Measurements from ENCODE around the gene SSC5D. TPM values are rescaled to one million over a fixed set of nuclear protein-coding genes. Genes with fewer than 3 reads are reported as not detected.
A peak's percentile ranks its signal among the peaks of the same experiment; 100 is the strongest.

SSC5D gene
- polyA plus RNA-seq, 3 donors, result 1.1 to 1.6 (median 1.2) TPM

DNA sequence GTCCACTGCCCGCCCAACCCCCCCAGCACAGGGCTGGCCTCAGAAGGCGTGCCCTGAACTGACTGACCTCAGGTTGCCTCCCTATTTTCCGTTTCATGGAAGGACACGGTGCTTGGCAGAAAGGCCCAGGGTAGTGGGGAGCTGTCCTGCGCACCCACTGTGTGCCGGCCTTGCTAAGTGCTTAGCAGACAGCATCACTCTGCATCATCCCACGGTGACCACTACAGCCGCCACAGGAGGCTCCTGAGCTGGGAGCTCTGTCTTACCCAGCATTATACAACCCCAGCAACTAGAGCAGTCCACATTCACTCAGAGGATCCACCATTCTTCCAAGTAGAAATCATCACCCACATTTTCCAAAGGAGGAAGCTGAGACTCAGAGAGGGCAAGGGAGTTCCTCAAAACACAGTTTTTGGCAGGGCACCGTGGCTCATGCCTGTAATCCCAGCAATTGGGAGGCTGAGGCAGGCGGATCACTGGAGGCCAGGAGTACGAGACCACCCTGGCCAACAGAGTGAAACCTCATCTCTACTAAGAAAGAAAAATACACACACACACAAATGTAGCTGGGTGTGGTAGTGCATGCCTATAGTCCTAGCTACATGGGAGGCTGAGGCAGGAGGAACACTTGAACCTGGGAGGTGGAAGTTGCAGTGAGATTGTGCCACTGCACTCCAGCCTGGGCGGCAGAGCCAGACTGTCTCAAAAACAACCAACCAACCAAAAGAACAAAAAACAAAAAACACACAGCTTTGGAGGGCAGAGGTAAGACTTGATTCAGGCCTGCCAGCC lies 47.1 kb downstream of the SSC5D start:
- no peak for DNase-seq (ENCODE audit: low read depth in 3 of 3, low spot score in 2 of 3)

DNA sequence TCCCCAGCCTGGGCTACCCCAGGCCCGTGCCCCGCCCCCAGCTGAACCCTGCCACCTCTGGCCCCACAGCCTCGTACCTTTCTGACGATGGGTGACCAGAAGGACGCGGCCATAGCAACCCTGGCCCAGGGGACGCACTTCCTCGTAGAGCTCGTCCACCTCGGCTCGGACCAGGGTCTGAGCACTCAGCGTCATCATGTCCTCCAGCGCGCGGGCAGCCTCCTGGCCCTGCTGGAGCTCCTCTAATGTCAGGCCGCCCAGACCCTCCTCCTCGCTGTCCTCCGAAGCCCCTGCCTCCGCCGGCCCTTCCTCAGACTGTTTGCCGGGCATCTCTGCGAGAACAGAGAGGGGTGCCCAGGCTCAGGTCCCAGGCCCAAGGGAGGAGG lies 47.7 kb downstream of the SSC5D start:
- DNase-seq (ENCODE audit: low read depth in 3 of 3, low spot score in 2 of 3), result no peak

DNA sequence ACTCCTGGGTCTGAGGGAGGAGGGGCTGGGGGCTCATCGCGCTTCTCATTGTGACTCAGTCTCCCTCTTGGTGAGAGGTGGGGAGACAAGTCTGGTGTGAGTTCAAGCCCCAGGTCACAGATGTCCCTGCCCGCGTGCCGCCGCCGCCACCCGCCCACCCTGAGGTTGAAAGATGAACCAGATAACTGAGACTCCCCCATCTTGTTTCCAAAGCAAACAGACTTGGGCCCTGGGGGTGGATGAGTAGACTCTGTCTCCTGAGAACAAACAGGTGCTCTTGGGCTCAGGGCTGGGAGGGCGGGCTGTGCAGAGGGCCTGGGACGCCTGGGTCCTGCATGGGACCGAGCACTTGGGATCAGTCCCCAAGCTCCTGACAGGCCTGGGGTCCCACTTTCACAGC lies 48.1 kb downstream of the SSC5D start:
- no peak for DNase-seq (ENCODE audit: low read depth in 3 of 3, low spot score in 2 of 3)

DNA sequence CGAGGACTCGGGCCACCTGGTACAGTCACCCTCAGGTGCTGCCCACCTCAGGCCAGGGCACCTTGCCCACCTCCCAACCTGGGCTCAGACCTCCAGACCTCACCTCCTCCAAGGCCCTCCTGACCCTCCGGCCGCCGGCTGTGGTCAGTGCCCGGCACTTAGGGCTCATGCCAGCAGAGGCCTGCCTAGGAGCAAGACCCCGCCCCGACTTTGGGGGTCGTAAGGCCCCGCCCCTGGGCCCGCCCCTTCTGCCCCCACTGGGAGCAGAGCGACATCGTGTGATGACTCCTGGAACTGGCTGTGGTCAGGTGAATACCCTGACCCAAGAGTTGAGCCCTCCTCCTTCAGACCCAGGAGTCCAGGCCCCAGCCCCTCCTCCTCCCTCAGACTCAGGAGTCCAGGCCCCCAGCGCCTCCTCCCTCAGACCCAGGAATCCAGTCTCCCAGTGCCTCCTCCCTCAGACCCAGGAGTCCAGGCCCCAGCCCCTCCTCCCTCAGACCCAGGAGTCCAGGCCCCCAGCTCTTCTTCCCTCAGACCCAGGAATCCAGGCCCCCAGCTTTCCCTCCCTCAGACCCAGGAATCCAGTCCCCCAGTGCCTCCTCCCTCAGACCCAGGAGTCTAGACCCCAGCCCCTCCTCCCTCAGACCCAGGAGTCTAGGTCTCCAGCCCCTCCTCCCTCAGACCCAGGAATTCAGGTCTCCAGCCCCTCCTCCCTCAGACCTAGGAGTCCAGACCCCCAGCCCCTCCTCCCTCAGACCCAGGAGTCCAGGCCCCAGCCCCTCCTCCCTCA lies 48.9 kb downstream of the SSC5D start, which contains the start of gene SBK2:
TSS of gene SBK2 (minus strand) at position 183 of the 790 bp plus-strand sequence. CDS start 839 bp downstream, outside the sequence.
- no peak for DNase-seq (ENCODE audit: low read depth in 3 of 3, low spot score in 2 of 3)

DNA sequence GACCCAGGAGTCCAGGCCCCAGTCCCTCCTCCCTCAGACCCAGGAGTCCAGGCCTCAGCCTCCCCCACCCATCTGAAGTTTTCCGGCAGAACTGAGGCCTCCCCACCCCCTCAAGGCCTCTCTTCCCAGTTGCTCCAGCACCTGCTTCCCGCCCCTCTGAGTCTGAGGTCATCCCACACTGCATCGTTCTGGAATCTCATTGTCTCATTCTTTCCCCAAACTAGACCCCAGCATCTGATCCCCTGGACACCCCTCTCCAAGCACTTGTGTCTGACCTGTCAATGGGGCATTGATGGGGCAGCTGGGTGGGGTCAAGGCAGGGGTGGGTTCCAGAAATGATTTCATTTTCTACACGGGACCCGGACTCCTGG lies 49.5 kb downstream of the SSC5D start:
- no peak for DNase-seq (ENCODE audit: low read depth in 3 of 3, low spot score in 2 of 3)

DNA sequence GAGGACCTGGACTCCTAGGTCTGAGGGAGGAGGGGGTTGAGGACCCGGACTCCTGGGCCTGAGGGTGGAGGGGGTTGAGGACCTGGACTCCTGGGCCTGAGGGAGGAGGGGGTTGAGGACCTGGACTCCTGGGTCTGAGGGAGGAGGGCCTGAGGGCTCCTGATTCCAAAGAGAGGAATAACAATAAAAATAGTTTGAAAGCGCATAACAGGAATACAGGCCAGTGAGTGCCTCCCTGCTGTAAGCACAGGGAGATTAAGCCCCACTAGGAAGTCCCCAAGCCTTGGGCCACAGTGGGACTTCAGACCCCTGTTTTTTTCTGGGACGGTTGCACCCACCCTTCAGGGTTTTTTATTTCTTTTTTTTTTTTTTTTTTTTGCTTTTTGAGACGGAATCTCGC lies 49.9 kb downstream of the SSC5D start:
- DNase-seq (ENCODE audit: low read depth in 3 of 3, low spot score in 2 of 3), result no peak

DNA sequence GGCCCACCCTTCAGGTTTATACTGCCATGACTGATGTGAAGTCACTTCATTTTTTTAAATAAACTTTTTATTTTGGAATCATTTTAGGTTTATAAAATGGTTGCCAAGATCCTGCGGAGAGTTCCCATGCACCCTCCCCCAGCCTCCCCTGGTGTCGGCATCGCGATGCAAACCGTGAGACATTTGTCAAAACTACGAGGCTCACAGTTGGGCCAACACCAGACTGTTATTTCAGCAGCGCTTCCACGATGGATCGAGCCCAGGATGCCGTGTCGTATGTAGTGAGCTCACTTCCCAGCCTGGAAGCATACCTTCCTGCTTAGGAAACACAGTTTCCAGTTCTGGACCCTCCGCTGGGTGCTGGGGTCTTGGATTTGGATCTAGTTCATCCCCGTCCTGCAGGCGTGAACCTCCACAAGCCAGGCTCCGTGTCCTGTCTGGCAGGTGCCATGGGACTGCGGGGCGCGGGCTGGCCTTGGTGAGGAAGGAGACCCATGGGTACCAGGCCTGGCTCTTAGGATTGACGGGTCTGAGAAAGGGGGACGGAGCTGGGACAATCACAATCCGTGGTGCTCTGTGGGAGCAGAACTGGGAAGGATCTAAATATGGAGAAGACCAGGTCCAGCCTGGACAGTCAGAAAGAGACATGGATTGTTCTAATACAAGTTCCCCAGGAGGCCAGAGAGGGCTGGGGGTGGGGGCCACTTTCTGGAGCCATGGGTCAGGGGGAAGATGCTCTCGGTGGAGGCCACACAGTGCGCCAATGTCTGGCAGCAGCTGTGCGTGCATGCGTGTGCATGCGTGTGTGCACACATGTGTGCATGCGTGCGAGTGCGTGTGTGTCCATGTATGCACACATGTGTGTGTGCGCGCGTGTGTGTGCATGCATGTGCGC lies 51.1 kb downstream of the SSC5D start:
- DNase-seq (ENCODE audit: low read depth in 3 of 3, low spot score in 2 of 3), result no peak

DNA sequence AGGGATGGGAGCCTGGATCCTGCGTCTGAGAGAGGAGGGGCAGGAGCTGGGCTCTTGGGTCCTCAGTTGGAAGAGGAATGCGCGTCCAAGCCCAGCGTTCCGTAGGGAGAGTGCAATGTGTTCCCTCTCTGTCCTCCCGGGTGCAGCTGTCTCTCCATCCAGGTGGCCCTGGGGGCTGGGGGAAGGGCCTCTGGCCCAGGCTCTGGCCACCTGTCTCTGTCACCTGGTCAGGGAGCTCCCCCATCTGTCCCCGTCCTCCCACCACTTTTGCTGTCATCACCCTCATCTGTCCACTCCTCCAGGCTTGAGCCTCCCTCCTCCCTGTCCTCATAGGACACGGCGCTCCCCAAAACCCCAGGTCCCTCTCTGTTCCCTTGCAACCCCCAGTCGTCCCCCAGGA lies 52.4 kb downstream of the SSC5D start:
- no peak for DNase-seq (ENCODE audit: low read depth in 3 of 3, low spot score in 2 of 3)

DNA sequence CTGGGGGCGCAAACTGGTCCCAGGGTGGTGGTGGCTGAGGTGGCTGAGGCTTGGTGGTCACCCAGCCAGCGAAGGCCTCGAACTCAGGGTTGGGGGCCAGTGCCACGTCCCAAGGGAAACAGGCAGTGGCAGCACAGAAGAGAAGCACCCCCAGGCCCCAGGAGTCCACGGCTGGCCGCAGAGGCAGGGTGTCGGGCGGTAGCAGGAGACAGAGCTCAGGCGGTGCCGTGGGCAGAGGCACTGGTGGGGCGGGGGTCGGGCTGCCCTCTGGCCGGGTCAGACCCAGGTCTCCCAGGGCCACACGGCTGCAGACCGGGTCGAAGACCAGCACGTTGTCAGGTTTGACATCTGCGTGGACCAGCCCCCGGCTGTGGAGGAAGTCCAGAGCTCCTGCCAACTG lies 52.9 kb downstream of the SSC5D start:
- no peak for DNase-seq (ENCODE audit: low read depth in 3 of 3, low spot score in 2 of 3)

DNA sequence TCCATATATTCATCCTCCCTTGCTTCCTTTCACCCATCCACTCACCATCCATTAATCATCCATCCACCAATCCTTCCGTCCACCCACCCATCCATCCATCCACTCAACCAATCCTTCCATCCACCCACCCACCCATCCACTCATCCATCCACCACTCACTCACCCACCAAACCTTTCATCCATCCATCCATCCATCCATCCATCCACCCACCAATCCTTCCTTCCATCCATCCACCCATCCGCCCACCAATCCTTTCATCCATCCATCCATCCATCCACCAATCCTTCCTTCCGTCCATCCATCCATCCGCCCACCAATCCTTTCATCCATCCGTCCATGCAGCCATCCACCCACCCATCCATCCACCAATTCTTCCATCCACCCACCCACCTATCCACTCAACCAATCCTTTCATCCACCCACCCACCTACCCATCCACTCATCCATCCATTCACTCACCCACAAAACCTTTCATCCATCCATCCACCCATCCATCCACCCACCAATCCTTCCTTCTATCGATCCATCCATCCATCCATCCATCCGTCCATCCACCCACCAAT lies 54.1 kb downstream of the SSC5D start:
- DNase-seq (ENCODE audit: low read depth in 3 of 3, low spot score in 2 of 3), result no peak

DNA sequence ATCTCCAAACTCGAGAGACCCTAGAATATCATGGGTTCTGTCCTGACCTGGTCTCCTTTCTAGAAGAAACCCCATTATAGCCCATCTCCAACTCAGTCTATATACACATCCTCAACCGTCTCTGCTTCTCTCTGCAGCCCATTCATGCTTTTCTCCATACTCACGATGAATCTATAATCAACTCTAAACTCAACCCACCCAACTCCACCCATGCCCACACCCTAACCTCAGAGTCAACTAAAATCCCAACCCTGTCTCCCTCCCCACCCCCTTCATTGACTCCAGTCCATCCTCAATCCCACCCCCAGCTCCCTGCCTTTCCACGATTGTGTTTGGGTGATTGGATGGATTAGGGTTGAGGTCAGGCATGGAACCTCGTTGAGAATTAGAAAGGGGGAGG lies 55.3 kb downstream of the SSC5D start:
- no peak for DNase-seq (ENCODE audit: low read depth in 3 of 3, low spot score in 2 of 3)

DNA sequence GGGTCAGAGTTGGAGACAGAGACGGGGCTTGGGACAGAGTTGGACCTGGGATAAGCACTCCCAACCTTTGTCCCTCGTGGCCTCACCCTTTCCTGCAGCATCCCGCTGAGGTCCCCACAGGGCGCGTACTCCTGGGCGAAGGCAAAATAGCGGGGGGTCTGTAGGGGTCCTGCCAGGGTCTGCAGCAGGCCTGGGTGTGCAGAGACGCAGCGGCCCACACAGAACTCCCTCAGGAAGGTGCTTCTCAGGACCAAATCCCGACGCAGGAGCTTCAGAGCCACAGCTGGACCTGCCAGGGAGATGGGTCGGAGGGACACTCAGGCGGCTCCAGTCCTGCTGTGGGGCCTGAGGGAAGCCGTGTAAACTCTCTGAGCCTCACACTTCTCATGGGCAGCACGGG lies 55.8 kb downstream of the SSC5D start:
- DNase-seq (ENCODE audit: low read depth in 3 of 3, low spot score in 2 of 3), result no peak

DNA sequence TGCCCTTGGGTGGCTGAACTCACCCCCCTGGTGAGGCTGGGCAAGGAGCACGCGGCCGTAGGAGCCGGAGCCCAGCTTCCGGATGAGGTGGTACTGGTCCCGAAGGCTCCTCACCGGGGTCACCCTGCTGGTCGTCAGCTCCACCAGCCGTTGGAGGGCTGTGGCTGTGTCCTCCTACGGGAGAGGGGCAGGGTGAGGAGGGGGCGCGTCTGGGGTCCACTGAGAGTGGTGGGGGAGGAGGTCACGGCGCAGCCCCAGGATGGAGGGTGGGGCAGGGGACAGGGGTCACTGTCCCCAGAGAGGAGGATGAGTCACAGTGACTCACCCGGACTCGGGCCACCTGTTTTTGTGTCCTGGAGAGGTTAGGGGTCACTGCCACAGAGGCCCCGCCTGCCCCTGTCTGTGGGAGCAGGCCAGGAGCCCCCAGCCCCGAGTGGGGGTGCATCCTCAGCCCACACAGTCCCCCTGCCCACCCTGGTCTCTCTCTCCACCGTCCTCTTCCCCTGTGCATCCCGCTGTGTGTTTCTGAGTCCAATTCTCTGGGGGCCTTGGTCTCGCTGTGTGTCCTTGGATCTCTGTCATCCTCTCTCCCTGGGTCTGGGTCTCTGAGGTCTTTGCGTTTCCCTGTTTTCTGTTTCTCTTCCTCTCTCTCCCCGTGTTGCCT lies 56.7 kb downstream of the SSC5D start:
- no peak for DNase-seq (ENCODE audit: low read depth in 3 of 3, low spot score in 2 of 3)

DNA sequence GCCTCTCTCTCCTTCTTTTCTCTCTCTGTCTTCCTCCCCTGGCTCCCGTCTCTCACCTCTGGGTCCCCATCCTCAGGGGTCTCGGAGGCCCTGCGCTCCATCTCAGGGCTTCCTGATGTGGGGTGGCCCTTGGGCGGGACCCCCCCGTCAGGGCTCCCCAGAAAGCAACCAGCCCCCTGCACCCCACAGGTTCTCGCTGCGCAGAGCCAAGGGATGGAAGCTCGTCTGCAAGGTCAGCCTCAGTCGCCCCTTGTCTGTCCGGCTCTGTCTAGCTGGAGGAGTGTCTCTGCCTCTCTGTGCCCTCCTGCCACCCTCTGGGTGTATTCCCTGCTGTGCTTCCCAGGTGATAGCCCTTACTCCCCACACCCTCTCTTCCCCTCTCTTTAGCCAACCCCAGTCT lies 57.2 kb downstream of the SSC5D start, which contains the start of gene SBK3:
TSS of gene SBK3 (minus strand) at position 101 of the 400 bp plus-strand sequence. CDS start at position 101, 0 bp downstream.
- no peak for DNase-seq (ENCODE audit: low read depth in 3 of 3, low spot score in 2 of 3)

DNA sequence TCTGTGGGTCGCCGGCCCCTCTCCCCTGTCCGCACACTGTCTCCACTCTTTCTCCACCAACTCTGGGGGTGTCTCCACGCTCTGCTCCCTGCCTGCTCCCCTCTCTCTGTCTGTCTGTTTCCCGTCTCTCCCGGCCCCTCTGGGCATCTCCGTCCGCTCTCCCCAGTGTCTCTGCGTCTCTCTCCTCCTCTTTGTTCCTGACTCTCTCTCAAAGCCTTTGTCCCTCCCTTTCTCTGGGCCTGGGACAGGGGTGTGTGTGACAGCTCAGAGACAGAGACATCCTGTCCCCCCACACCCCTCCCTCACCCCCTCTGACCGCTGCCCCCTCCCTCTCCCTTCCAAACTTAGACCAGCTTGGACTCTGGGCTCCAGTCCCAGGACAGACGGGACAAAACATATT lies 57.8 kb downstream of the SSC5D start:
- DNase-seq (ENCODE audit: low read depth in 3 of 3, low spot score in 2 of 3), result no peak

DNA sequence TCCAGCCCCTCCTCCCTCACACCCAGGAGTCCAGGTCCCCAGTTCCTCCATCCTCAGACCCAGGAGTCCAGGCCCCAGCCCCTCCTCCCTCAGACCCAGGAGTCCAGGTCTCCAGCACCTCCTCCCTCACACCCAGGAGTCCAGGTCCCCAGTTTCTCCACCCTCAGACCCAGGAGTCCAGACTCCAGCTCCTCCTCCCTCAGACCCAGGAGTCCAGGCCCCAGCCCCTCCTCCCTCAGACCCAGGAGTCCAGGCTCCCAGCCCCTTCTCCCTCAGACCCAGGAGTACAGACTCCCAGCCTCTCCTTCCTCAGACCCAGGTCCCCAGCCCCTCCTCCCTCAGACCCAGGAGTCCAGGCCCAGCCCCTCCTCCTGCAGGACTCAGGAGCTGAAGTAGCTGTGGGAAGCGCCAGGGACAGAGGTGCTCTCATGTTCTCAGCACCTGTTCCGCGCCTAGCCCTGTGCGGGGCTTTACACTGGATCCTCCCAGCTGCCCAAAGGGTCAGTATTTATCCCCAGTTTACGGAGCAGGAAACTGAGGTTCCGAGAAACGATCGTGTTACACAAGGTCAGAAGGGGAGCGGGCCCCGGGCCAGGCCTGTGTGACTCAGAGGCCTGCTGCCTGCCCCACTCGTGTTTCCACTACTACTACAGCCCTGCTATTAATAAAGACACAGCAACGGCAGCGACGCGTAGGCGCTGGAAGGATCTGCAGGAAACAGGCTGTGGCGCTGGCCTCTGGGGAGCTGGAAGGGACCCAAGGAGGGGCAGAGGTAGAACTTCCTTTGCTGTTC lies 58.8 kb downstream of the SSC5D start:
- DNase-seq (ENCODE audit: low read depth in 3 of 3, low spot score in 2 of 3), result no peak

DNA sequence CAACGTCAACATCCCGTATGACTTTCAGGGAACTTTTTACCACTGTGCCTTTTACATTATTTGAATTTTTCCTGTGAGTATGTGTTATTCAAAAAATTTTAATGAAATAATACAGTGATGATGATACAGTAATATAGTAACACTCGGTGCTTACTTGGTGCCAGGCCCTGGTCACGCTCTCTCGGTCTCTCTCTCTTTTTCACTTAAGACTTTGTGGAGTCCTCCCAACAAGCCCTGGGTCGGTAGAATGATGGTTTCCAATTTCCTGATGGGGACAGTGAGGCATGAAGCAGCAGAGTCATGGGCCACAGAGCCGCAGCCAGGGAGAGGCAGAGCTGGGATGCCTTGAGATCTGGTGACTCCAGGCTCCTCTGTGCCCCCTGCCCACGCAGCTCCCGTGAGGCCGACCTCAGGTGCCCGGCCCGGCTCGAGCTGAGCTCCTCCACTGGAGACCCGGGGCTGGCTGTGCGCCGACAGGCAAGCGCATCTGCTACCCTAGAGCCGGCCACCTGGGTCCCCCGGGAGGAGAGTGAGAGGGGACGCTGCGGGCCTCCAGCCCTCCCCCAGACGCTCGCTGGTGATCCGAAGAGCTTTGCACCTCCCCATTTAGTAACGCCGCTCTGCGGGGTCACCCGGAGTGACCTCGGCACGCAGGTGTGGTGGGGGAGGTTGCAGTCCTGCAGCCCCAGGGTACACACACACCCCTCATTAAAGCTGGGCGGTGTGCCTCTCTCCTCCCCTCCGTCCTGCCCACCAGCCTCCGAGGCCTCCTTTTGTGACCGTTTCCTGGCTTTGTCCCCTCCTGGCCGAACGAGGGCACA lies 61.5 kb downstream of the SSC5D start:
- peak in 2 of 3 donors; percentile 70 to 80 for DNase-seq (ENCODE audit: low read depth in 3 of 3, low spot score in 2 of 3)

DNA sequence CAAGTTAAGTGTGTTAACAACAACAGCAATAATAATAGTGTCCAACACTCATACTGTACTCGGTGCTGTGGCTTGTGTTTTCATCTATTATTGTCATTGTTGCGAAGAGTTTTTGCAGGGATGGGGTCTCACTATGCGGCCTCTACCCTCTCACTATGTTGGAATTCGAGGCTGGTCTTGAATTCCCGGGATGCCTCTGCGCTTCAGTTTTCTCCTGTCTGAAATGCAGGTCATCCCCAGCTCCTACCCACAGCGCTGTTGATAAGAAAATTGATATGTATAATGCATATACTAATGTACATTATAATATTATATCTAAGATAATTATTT lies 62.0 kb downstream of the SSC5D start:
- no peak for DNase-seq (ENCODE audit: low read depth in 3 of 3, low spot score in 2 of 3)

DNA sequence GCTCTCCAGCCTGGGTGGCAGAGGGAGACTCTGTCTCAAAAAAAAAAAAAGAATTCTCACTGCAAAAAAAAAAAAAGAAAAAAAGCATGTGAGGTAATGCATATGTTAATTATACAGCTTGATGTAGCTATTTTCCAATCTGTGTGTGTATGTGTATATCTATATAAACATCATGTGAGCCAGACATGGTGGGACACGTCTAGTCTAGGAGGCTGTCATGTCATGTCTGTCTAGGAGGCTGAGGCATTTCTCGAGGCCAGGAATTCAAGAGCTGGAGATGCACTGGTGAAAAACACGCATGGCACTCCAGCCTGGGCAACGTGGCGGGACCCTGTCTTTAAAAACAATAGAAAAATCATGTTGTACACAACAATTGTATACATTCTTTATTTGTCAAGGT lies 64.0 kb downstream of the SSC5D start:
- no peak for DNase-seq (ENCODE audit: low read depth in 3 of 3, low spot score in 2 of 3)

Data from right renal cortex interstitium (tissue), 3 donors.